ENCODE data around the gene GRIN2A. TPM values are rescaled to one million over a fixed set of nuclear protein-coding genes. Genes with fewer than 3 reads are reported as not detected.
A peak's percentile ranks its signal among the peaks of the same experiment; 100 is the strongest.

Gene GRIN2A
- total RNA-seq, 1 experiment from 2014 or later, result 0.52 TPM

- no peak overlapping the region for H3K4me3 ChIP-seq (ENCODE audit: insufficient read depth, low read depth, low read length)
- no peak for DNase-seq
- H3K36me3 ChIP-seq (replicated peaks; ENCODE audit: control insufficient read depth, insufficient read depth, low read length), result no peaks in the 10 kb centered on the region
- H3K27me3 ChIP-seq (ENCODE audit: control insufficient read depth, insufficient read depth, low read length), result no peaks in the 10 kb centered on the region
These were observed 394.5 kb downstream of the GRIN2A start for GRCh38 chr16:9787717-9788116.

GRCh38 chr16:9780831-9781230, 401.4 kb downstream of the GRIN2A start:
- no peak for DNase-seq
- H3K4me3 ChIP-seq (ENCODE audit: insufficient read depth, low read depth, low read length), result no peak overlapping the region
- no peaks in the 10 kb centered on the region for H3K36me3 ChIP-seq (replicated peaks; ENCODE audit: control insufficient read depth, insufficient read depth, low read length)
- no peaks in the 10 kb centered on the region for H3K27me3 ChIP-seq (ENCODE audit: control insufficient read depth, insufficient read depth, low read length)

GRCh38 chr16:9778849-9779248, 403.4 kb downstream of the GRIN2A start:
- Histone ChIP-seq H3K36me3 (replicated peaks; ENCODE audit: control insufficient read depth, insufficient read depth, low read length) (no peaks in the 10 kb centered on the region), H3K4me3 (ENCODE audit: insufficient read depth, low read depth, low read length) (no peak overlapping the region), H3K27me3 (ENCODE audit: control insufficient read depth, insufficient read depth, low read length) (no peaks in the 10 kb centered on the region)
- DNase-seq, result peak; percentile 18

GRCh38 chr16:9775998-9776397, 406.2 kb downstream of the GRIN2A start:
- DNase-seq, result no peak
- no peak overlapping the region for H3K4me3 ChIP-seq (ENCODE audit: insufficient read depth, low read depth, low read length)
- H3K36me3 ChIP-seq (replicated peaks; ENCODE audit: control insufficient read depth, insufficient read depth, low read length), result no peaks in the 10 kb centered on the region
- H3K27me3 ChIP-seq (ENCODE audit: control insufficient read depth, insufficient read depth, low read length), result no peaks in the 10 kb centered on the region

- no peaks in the 10 kb centered on the region for H3K36me3 ChIP-seq (replicated peaks; ENCODE audit: control insufficient read depth, insufficient read depth, low read length)
- no peak overlapping the region for H3K4me3 ChIP-seq (ENCODE audit: insufficient read depth, low read depth, low read length)
- no peaks in the 10 kb centered on the region for H3K27me3 ChIP-seq (ENCODE audit: control insufficient read depth, insufficient read depth, low read length)
- DNase-seq, result no peak
These were observed 408.9 kb downstream of the GRIN2A start for GRCh38 chr16:9773289-9773688.

GRCh38 chr16:9772526-9773225, 409.6 kb downstream of the GRIN2A start:
- Histone ChIP-seq H3K4me3 (ENCODE audit: insufficient read depth, low read depth, low read length) (no peak overlapping the region), H3K36me3 (replicated peaks; ENCODE audit: control insufficient read depth, insufficient read depth, low read length) (no peaks in the 10 kb centered on the region), H3K27me3 (ENCODE audit: control insufficient read depth, insufficient read depth, low read length) (no peaks in the 10 kb centered on the region)
- no peak for DNase-seq

GRCh38 chr16:9766891-9767290, 415.3 kb downstream of the GRIN2A start:
- H3K36me3 ChIP-seq (replicated peaks; ENCODE audit: control insufficient read depth, insufficient read depth, low read length), result no peaks in the 10 kb centered on the region
- H3K27me3 ChIP-seq (ENCODE audit: control insufficient read depth, insufficient read depth, low read length), result no peaks in the 10 kb centered on the region
- no peak overlapping the region for H3K4me3 ChIP-seq (ENCODE audit: insufficient read depth, low read depth, low read length)
- no peak for DNase-seq

- Histone ChIP-seq H3K4me3 (ENCODE audit: insufficient read depth, low read depth, low read length) (no peak overlapping the region), H3K27me3 (ENCODE audit: control insufficient read depth, insufficient read depth, low read length) (no peaks in the 10 kb centered on the region), H3K36me3 (replicated peaks; ENCODE audit: control insufficient read depth, insufficient read depth, low read length) (no peaks in the 10 kb centered on the region)
- DNase-seq, result peak; percentile 13
These were observed 418.7 kb downstream of the GRIN2A start for GRCh38 chr16:9763505-9763904.

- H3K36me3 ChIP-seq (replicated peaks; ENCODE audit: control insufficient read depth, insufficient read depth, low read length), result no peaks in the 10 kb centered on the region
- no peak for DNase-seq
- H3K4me3 ChIP-seq (ENCODE audit: insufficient read depth, low read depth, low read length), result no peak overlapping the region
- H3K27me3 ChIP-seq (ENCODE audit: control insufficient read depth, insufficient read depth, low read length), result no peaks in the 10 kb centered on the region
These were observed 420.4 kb downstream of the GRIN2A start for GRCh38 chr16:9761870-9762269.

- Histone ChIP-seq H3K36me3 (replicated peaks; ENCODE audit: control insufficient read depth, insufficient read depth, low read length) (no peaks in the 10 kb centered on the region), H3K4me3 (ENCODE audit: insufficient read depth, low read depth, low read length) (no peak overlapping the region), H3K27me3 (ENCODE audit: control insufficient read depth, insufficient read depth, low read length) (no peaks in the 10 kb centered on the region)
- no peak for DNase-seq
These were observed 424.5 kb downstream of the GRIN2A start for GRCh38 chr16:9757687-9758086.

- H3K4me3 ChIP-seq (ENCODE audit: insufficient read depth, low read depth, low read length), result no peak overlapping the region
- no peaks in the 10 kb centered on the region for H3K27me3 ChIP-seq (ENCODE audit: control insufficient read depth, insufficient read depth, low read length)
- no peak for DNase-seq
- H3K36me3 ChIP-seq (replicated peaks; ENCODE audit: control insufficient read depth, insufficient read depth, low read length), result no peaks in the 10 kb centered on the region
These were observed 425.8 kb downstream of the GRIN2A start for GRCh38 chr16:9756434-9756833.

GRCh38 chr16:9755081-9755480, 427.1 kb downstream of the GRIN2A start:
- H3K27me3 ChIP-seq (ENCODE audit: control insufficient read depth, insufficient read depth, low read length), result no peaks in the 10 kb centered on the region
- H3K4me3 ChIP-seq (ENCODE audit: insufficient read depth, low read depth, low read length), result no peak overlapping the region
- H3K36me3 ChIP-seq (replicated peaks; ENCODE audit: control insufficient read depth, insufficient read depth, low read length), result no peaks in the 10 kb centered on the region
- DNase-seq, result peak; percentile 13

- DNase-seq, result no peak
- Histone ChIP-seq H3K36me3 (replicated peaks; ENCODE audit: control insufficient read depth, insufficient read depth, low read length) (no peaks in the 10 kb centered on the region), H3K27me3 (ENCODE audit: control insufficient read depth, insufficient read depth, low read length) (no peaks in the 10 kb centered on the region), H3K4me3 (ENCODE audit: insufficient read depth, low read depth, low read length) (no peak overlapping the region)
These were observed 440.5 kb downstream of the GRIN2A start for GRCh38 chr16:9741776-9742175.

- no peaks in the 10 kb centered on the region for H3K36me3 ChIP-seq (replicated peaks; ENCODE audit: control insufficient read depth, insufficient read depth, low read length)
- DNase-seq, result no peak
- no peak overlapping the region for H3K4me3 ChIP-seq (ENCODE audit: insufficient read depth, low read depth, low read length)
- no peaks in the 10 kb centered on the region for H3K27me3 ChIP-seq (ENCODE audit: control insufficient read depth, insufficient read depth, low read length)
These were observed 442.9 kb downstream of the GRIN2A start for GRCh38 chr16:9739301-9739700.

- no peaks in the 10 kb centered on the region for H3K36me3 ChIP-seq (replicated peaks; ENCODE audit: control insufficient read depth, insufficient read depth, low read length)
- DNase-seq, result no peak
- H3K4me3 ChIP-seq (ENCODE audit: insufficient read depth, low read depth, low read length), result no peak overlapping the region
- no peaks in the 10 kb centered on the region for H3K27me3 ChIP-seq (ENCODE audit: control insufficient read depth, insufficient read depth, low read length)
These were observed 443.5 kb downstream of the GRIN2A start for GRCh38 chr16:9738690-9739089.

GRCh38 chr16:9736547-9736946, 445.7 kb downstream of the GRIN2A start:
- no peaks in the 10 kb centered on the region for H3K36me3 ChIP-seq (replicated peaks; ENCODE audit: control insufficient read depth, insufficient read depth, low read length)
- DNase-seq, result no peak
- H3K27me3 ChIP-seq (ENCODE audit: control insufficient read depth, insufficient read depth, low read length), result no peaks in the 10 kb centered on the region
- H3K4me3 ChIP-seq (ENCODE audit: insufficient read depth, low read depth, low read length), result no peak overlapping the region

Data from H7 (cell line).